Measurements from ENCODE around the gene CERS6. TPM values are rescaled to one million over a fixed set of nuclear protein-coding genes. Genes with fewer than 3 reads are reported as not detected.
"Not testable (repeated sequence)": the region's sequence is repeated elsewhere in the genome, so short reads cannot be mapped to it uniquely, and the experiment has no call there.

Gene CERS6
- total RNA-seq, 2 experiments from 2014 or later = 7.4 to 8.4 TPM

DNA sequence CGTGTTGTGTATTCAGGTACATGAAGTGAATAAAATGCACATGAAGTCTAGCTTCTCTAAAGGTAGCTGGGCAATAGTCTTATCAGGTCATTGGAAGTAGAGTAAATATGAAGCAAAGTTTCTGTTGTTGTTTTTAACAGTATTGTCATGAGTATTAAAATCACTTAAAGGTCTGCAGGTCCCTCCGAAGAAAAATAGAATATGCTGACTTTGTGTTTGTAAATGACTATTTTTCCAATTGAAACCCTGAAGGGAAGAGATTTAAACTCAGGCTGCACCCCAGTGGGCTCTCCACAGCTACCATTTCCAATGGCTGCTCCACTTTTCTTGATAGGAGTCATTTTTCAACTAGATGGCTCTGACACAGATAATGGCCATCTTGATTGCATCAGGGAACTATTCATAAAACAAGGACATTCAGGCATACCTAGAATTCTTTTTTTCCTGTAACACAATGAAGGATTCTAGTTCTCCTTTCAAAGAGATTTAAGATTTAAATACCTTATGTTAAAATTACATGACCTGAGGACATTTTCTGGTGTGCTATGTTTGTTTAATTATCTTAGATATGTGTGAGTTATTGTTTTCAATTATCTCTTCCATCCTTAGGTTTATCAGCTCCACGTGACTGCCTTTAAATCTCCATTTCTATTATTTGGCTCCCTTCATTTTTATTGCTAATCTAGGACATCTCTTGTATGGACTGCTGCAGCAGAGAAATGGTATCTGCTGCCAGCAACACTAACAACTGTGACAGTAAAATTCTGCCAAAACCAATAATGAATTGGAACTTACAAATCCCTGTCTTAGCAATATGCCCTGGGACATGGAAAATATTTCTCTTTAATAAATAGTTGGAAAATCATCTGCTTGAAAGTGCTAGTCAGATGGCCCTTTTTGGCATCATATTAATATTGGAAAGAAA, 197.2 kb downstream of the CERS6 start:
- H3K27ac Mint-ChIP-seq = no peak overlapping the region
- H3K4me1 Mint-ChIP-seq = no peaks in the 10 kb centered on the region
- no peaks in the 10 kb centered on the region for H3K36me3 Mint-ChIP-seq (ENCODE audit: low read depth)
- H3K4me3 Mint-ChIP-seq = no peak overlapping the region
- H3K9me3 Mint-ChIP-seq = no peaks in the 10 kb centered on the region
- H3K27me3 Mint-ChIP-seq = no peaks in the 10 kb centered on the region
- ChIA-PET POLR2A (no interaction called here), CTCF (no interaction called here)
- no peak for DNase-seq

DNA sequence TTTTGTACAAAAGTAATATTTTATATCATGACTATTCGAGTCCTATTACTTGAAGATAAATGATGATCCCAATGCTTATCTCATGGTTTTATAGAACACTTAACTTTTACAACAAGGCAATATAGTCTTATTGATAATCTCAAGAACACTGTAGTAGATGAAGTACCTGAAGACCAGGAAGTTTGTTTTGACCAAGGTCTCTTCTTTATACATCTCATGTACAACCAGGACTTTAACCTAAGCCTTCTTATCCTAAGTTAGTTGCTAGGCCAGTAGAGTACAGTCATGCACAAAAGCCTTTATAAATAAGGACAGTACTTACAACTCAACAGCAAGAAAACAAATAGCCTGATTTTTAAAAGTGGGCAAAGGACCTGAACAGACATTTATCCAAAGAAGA, 198.6 kb downstream of the CERS6 start:
- H3K4me1 Mint-ChIP-seq = no peaks in the 10 kb centered on the region
- no peak overlapping the region for H3K4me3 Mint-ChIP-seq
- DNase-seq = no peak
- no peak overlapping the region for H3K27ac Mint-ChIP-seq
- no peaks in the 10 kb centered on the region for H3K36me3 Mint-ChIP-seq (ENCODE audit: low read depth)
- H3K27me3 Mint-ChIP-seq = no peaks in the 10 kb centered on the region
- ChIA-PET CTCF (no interaction called here), POLR2A (no interaction called here)
- no peaks in the 10 kb centered on the region for H3K9me3 Mint-ChIP-seq

GRCh38 chr2:168655207-168655606, 199.1 kb downstream of the CERS6 start:
- ChIA-PET CTCF (no interaction called here), POLR2A (no interaction called here)
- H3K4me1 Mint-ChIP-seq = no peaks in the 10 kb centered on the region
- no peaks in the 10 kb centered on the region for H3K27me3 Mint-ChIP-seq
- DNase-seq = no peak
- no peak overlapping the region for H3K4me3 Mint-ChIP-seq
- H3K27ac Mint-ChIP-seq = no peak overlapping the region
- H3K36me3 Mint-ChIP-seq (ENCODE audit: low read depth) = no peaks in the 10 kb centered on the region
- no peaks in the 10 kb centered on the region for H3K9me3 Mint-ChIP-seq

DNA sequence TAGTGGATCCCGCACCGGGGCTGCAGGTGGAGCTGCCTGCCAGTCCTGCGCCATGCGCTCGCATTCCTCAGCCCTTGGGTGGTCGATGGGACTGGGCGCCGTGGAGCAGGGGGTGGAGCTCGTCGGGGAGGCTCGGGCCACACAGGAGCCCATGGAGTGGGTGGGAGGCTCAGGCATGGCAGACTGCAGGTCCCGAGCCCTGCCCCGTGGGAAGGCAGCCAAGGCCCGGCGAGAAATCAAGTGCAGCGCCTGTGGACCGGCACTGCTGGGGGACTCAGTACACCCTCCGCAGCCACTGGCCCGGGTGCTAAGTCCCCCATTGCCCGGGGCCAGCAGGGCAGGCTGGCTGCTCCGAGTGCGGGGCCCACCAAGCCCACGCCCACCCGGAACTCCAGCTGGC, 201.3 kb downstream of the CERS6 start:
- DNase-seq; H3K4me1 Mint-ChIP-seq; CTCF ChIA-PET; H3K9me3 Mint-ChIP-seq; H3K27ac Mint-ChIP-seq; POLR2A ChIA-PET; H3K4me3 Mint-ChIP-seq; H3K27me3 Mint-ChIP-seq; H3K36me3 Mint-ChIP-seq (ENCODE audit: low read depth): not testable (repeated sequence)

- H3K36me3 Mint-ChIP-seq (ENCODE audit: low read depth) = no peaks in the 10 kb centered on the region
- H3K4me3 Mint-ChIP-seq = no peak overlapping the region
- no peaks in the 10 kb centered on the region for H3K4me1 Mint-ChIP-seq
- H3K27ac Mint-ChIP-seq = no peak overlapping the region
- DNase-seq = no peak
- H3K9me3 Mint-ChIP-seq = no peaks in the 10 kb centered on the region
- ChIA-PET CTCF (no interaction called here), POLR2A (no interaction called here)
- H3K27me3 Mint-ChIP-seq = no peaks in the 10 kb centered on the region
Measured at GRCh38 chr2:168658706-168659105, 202.6 kb downstream of the CERS6 start.

DNA sequence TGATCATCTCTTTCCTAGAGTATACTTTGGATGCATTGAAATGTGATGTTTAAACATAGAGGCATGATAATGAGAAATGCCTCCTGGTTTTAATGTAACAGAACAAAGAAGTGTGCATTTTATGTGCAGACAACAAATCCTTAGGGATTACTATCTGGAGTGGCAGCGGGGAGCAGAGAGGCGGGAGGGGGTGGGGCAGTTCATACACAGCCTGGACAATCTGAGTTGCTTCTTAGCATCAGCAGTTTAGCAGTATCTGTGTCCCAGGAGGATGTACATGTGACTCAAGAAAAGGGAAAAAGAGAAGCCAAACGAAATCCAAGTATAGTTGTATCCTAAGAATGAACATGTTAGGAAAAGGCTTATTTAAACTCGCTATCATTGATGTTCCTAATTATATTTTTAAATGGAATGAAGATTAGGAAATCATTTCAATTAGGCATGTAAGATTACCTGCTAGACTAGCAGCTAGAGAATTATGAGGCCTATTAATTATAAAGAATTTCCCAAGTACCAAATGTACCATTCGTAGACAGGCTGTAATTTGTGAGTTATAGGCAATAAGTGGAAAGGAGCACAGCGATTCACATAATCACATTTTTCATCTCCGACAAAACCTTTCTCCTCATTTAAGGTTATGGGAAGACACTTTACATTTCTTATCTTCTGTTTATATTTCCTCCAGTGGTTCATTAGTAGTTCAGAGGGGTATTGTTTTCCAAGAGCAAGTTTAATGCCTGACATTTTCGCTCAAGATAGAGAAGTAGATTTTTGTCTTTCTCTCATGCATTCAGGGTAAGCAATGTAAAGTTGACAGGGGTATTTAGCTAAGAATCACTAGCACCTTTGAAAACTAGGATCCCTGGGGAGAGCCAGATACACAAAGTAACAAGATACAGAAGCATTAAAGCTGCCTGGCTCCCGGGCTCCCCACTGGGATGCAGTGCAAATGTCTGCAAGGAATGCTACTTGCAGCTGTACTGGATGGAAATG, 205.1 kb downstream of the CERS6 start:
- DNase-seq = no peak
- Mint-ChIP-seq H3K27me3 (no peaks in the 10 kb centered on the region), H3K36me3 (ENCODE audit: low read depth) (no peaks in the 10 kb centered on the region), H3K4me3 (no peak overlapping the region), H3K27ac (no peak overlapping the region), H3K9me3 (no peaks in the 10 kb centered on the region), H3K4me1 (peaks cover under 1% of the 10 kb centered on the region)
- ChIA-PET CTCF (no interaction called here), POLR2A (no interaction called here)

GRCh38 chr2:168661863-168662256, 205.8 kb downstream of the CERS6 start:
- H3K4me1 Mint-ChIP-seq = peaks cover 5% of the 10 kb centered on the region
- POLR2A ChIA-PET = no interaction called here
- no peaks in the 10 kb centered on the region for H3K36me3 Mint-ChIP-seq (ENCODE audit: low read depth)
- H3K27ac Mint-ChIP-seq = no peak overlapping the region
- no peaks in the 10 kb centered on the region for H3K27me3 Mint-ChIP-seq
- no peaks in the 10 kb centered on the region for H3K9me3 Mint-ChIP-seq
- DNase-seq = no peak
- CTCF ChIA-PET = no interaction called here
- H3K4me3 Mint-ChIP-seq = no peak overlapping the region

DNA sequence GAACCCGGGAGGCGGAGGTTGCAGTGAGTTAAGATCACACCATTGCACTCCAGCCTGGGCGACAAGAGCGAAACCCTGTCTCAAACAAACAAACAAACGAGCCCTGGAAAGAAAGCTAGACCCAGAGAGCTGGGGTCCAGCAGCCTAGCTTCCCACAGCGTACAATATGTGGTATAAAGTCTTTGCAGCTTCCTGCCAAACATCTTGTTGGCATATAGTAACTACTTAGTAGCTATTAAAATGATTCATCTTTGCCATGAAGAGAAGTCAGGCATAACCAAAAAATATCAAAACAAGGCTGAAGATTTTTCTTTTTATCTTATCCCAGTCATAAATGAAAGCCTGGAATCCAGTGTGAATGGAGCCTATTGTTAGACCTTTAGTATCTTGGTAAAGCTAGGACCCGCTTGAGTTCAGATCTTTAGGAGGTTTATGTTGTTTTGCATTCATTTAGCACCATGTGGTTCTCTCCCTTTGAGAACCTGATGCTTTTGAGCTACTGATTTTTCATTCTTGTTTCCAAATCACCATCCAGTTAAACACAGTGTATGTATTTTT, 206.7 kb downstream of the CERS6 start:
- no peak for DNase-seq
- peaks cover 5% of the 10 kb centered on the region for H3K4me1 Mint-ChIP-seq
- POLR2A ChIA-PET = no interaction called here
- H3K27ac Mint-ChIP-seq = no peak overlapping the region
- CTCF ChIA-PET = no interaction called here
- no peaks in the 10 kb centered on the region for H3K36me3 Mint-ChIP-seq (ENCODE audit: low read depth)
- H3K27me3 Mint-ChIP-seq = no peaks in the 10 kb centered on the region
- no peak overlapping the region for H3K4me3 Mint-ChIP-seq
- no peaks in the 10 kb centered on the region for H3K9me3 Mint-ChIP-seq

DNA sequence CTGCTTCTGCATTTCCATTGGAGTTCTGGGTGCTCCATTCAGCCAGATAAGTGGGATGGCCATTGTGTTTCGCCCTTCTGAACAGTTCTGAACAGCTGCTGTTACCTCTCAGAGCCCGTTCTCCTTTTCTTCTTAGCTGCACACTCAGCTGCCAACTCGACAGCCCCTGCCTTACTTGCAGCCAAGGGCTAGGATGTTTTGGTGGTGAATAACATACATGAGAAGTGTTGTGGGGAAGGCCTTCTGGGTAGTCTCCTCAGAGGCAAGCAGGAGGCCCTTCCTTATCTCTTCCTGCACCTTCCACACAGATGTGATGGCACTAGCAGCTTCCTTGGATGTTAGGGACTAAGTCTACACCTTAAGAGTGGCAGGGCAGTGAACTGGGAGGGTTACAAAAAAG, 207.9 kb downstream of the CERS6 start:
- no peak overlapping the region for H3K4me3 Mint-ChIP-seq
- POLR2A ChIA-PET = no interaction called here
- DNase-seq = no peak
- H3K27ac Mint-ChIP-seq = no peak overlapping the region
- no peaks in the 10 kb centered on the region for H3K36me3 Mint-ChIP-seq (ENCODE audit: low read depth)
- H3K4me1 Mint-ChIP-seq = peaks cover 5% of the 10 kb centered on the region
- CTCF ChIA-PET = no interaction called here
- H3K9me3 Mint-ChIP-seq = no peaks in the 10 kb centered on the region
- H3K27me3 Mint-ChIP-seq = no peaks in the 10 kb centered on the region

GRCh38 chr2:168664715-168665114, 208.6 kb downstream of the CERS6 start:
- POLR2A ChIA-PET; H3K4me3 Mint-ChIP-seq; H3K4me1 Mint-ChIP-seq; DNase-seq; H3K27ac Mint-ChIP-seq; H3K36me3 Mint-ChIP-seq (ENCODE audit: low read depth); CTCF ChIA-PET; H3K27me3 Mint-ChIP-seq; H3K9me3 Mint-ChIP-seq: not testable (repeated sequence)

GRCh38 chr2:168666339-168666738, 210.3 kb downstream of the CERS6 start:
- CTCF ChIA-PET = no interaction called here
- H3K4me1 Mint-ChIP-seq = peaks cover 5% of the 10 kb centered on the region
- no peaks in the 10 kb centered on the region for H3K36me3 Mint-ChIP-seq (ENCODE audit: low read depth)
- no peak for DNase-seq
- no peaks in the 10 kb centered on the region for H3K9me3 Mint-ChIP-seq
- no peaks in the 10 kb centered on the region for H3K27me3 Mint-ChIP-seq
- POLR2A ChIA-PET = no interaction called here
- H3K27ac Mint-ChIP-seq = no peak overlapping the region
- H3K4me3 Mint-ChIP-seq = no peak overlapping the region

DNA sequence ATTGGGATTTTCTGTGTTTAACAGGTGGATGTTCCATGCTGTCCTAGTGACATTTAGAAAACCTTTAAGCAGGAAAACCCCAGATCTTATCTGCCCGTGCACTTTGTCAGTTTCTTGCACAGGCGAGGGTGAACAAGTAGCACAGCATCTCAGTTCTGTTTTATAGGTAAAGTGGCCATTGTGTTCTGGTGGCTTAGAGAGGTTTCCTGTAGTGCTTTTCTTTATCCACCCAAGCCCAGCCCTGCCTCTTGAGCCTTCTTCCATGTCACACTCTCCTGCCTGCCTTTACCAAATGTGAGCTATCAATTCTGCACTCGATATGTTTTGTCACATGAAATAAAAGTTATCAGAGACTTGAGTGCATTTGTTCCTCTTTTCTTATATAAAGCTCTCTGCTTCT, 211.1 kb downstream of the CERS6 start:
- CTCF ChIA-PET = no interaction called here
- DNase-seq = no peak
- H3K27me3 Mint-ChIP-seq = no peaks in the 10 kb centered on the region
- H3K9me3 Mint-ChIP-seq = no peaks in the 10 kb centered on the region
- POLR2A ChIA-PET = no interaction called here
- H3K27ac Mint-ChIP-seq = no peak overlapping the region
- peaks cover 5% of the 10 kb centered on the region for H3K4me1 Mint-ChIP-seq
- no peaks in the 10 kb centered on the region for H3K36me3 Mint-ChIP-seq (ENCODE audit: low read depth)
- H3K4me3 Mint-ChIP-seq = no peak overlapping the region

DNA sequence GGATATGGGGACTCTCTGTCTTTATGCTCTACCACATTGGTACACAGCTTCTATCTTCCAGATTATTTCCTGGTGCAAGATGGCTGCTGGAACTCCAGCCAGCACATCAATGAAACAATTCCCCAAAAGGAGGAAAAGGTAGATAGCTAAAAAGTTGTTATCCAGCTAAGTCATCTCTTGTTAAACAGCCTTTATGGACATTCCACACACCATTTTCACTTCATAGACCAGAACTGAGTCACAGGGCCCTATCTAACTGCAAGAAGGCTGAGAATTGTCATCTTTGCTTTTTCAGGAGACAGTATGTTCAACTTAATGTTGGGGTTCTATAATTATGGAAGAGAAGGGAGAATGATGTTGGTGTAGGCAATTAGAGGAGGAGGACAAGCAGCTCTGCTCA, 213.1 kb downstream of the CERS6 start:
- CTCF ChIA-PET = no interaction called here
- H3K4me1 Mint-ChIP-seq = peaks cover 5% of the 10 kb centered on the region

More for the DNA sequence above, 213.1 kb downstream of the CERS6 start:
- Mint-ChIP-seq H3K36me3 (ENCODE audit: low read depth) (no peaks in the 10 kb centered on the region), H3K27ac (no peak overlapping the region), H3K9me3 (no peaks in the 10 kb centered on the region), H3K27me3 (no peaks in the 10 kb centered on the region), H3K4me3 (no peak overlapping the region)
- POLR2A ChIA-PET = no interaction called here
- no peak for DNase-seq
